ENCODE measurements around the gene SNCG.

SNCG gene

GRCh38 chr10:86957471-86958115 lies 806 bp upstream of the SNCG start, which contains the start of gene MMRN2:
TSS of gene MMRN2 (minus strand) at chr10:86957615. CDS start at chr10:86957541, 74 bp downstream.
- no peak for TF ChIP-seq TCF12 (IDR thresholded peaks at IDR 0.05; ENCODE audit: low read depth)

- TF ChIP-seq MAX (IDR thresholded peaks at IDR 0.05), result no peak
- no peak for TF ChIP-seq TAF1 (IDR thresholded peaks at IDR 0.05; ENCODE audit: low read depth)
- TF ChIP-seq ZBTB7A (IDR thresholded peaks at IDR 0.05; ENCODE audit: low read depth), result peak; percentile 58
- TF ChIP-seq FOXM1 (IDR thresholded peaks at IDR 0.05; ENCODE audit: borderline replicate concordance, low read depth), result no peak
- no peak for TF ChIP-seq NFIC (IDR thresholded peaks at IDR 0.05)
Observed at GRCh38 chr10:86958901-86959736, 720 bp downstream of the SNCG start.

GRCh38 chr10:86959737-86960002 lies 1.3 kb downstream of the SNCG start:
- TF ChIP-seq CEBPB (IDR thresholded peaks at IDR 0.05) (no peak), NFIC (IDR thresholded peaks at IDR 0.05) (no peak), TCF12 (IDR thresholded peaks at IDR 0.05; ENCODE audit: low read depth) (no peak), YY1 (IDR thresholded peaks at IDR 0.05; ENCODE audit: low read depth) (no peak)

- TF ChIP-seq RAD21 (IDR thresholded peaks at IDR 0.05; ENCODE audit: low read depth) (peak; percentile 86), FOXM1 (IDR thresholded peaks at IDR 0.05; ENCODE audit: borderline replicate concordance, low read depth) (no peak), EP300 (IDR thresholded peaks at IDR 0.05; ENCODE audit: borderline replicate concordance) (no peak), USF1 (IDR thresholded peaks at IDR 0.05) (0 out of 2 replicates have a peak, but pooled peaks have one; percentile 19), MAX (IDR thresholded peaks at IDR 0.05) (peak; percentile 67; the same call in 1 of the 2 replicates), ZBTB7A (IDR thresholded peaks at IDR 0.05; ENCODE audit: low read depth) (peak; percentile 44; the same call in 1 of the 2 replicates)
Observed at GRCh38 chr10:86960003-86960862, 1.8 kb downstream of the SNCG start.

- TF ChIP-seq MAX (IDR thresholded peaks at IDR 0.05), result no peak
- TF ChIP-seq NFIC (IDR thresholded peaks at IDR 0.05), result no peak
- no peak for TF ChIP-seq FOXM1 (IDR thresholded peaks at IDR 0.05; ENCODE audit: borderline replicate concordance, low read depth)
- TF ChIP-seq TAF1 (IDR thresholded peaks at IDR 0.05; ENCODE audit: low read depth), result no peak
- TF ChIP-seq USF1 (IDR thresholded peaks at IDR 0.05), result no peak
Observed at GRCh38 chr10:86960863-86961434, 2.5 kb downstream of the SNCG start.

GRCh38 chr10:86961481-86962091 lies 3.2 kb downstream of the SNCG start:
- no peak for TF ChIP-seq USF1 (IDR thresholded peaks at IDR 0.05)
- TF ChIP-seq YY1 (IDR thresholded peaks at IDR 0.05; ENCODE audit: low read depth), result no peak
- no peak for TF ChIP-seq REST (IDR thresholded peaks at IDR 0.05; ENCODE audit: low read depth)

Data from Ishikawa (cell line).